HG02973 (cell line): ENCODE measurements around the gene CDKN2AIP.

ENCODE experiments used
- ATAC-seq: cut with Tn5 transposase; IDR thresholded peaks from one replicate; pipeline ENCODE4 v1.9.1; 2021; ENCODE audit warnings: moderate library complexity; ENCODE audit not compliant: unreplicated experiment

Gene CDKN2AIP

DNA sequence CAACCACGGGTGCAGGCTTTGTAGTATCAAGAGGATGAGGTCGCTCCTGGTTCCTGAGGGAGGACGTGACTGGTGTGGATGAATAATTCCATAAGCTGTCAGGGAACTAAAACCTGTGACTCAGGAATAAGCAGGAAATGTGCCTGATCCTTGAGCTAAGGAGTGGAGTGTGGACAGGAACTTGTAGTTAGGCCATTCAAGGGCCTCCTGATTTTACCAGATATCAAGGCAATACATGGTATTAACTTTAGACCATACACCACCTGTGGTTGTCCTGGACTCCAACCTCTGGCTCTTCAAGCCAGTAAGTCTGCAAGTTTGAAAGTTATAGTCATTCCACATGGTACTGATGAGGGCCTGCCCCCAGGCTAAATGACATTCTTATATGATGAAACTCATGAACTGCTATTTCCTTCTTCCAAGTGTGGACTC is 48.4 kb downstream of the CDKN2AIP start:
- no peak for ATAC-seq

DNA sequence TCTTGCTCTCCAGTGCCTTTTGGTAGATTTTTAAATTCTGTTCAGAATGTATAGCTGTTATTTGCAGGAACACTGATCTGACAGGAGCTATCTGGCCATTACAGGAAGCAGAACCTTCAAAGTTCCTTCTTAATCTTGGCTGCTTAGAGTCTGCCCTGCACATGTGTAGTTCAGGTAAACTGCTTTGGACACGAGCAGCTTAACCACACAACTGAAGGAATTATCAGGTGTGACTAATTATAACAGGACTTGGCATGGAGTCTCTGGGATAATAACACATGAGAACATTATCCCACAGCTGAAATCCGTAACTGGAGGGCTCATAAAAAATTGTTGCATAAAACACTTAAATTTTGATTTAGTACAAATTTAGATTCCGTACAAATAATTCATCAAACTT is 48.8 kb downstream of the CDKN2AIP start:
- ATAC-seq: no peak

DNA sequence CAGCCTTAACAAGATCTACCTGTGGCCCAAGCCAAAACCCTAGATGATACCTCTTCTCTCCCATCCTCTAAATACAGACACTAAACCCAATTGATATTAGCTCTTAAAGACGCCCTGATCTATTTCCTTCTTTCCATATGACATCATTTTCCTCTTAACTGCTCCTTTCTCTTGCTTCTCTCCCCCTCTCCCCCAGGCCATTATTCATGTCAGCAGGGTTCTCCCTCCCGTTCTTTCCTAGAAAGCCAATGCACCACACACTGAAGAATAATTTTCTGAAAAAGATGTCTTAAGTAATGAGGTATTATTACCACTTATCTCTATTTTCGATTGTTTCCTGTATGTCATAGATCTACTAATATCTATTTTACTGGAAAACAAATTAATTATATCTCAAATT is 50.7 kb downstream of the CDKN2AIP start:
- no peak for ATAC-seq
